ENCODE data around the gene NUDT17. TPM values are rescaled to one million over a fixed set of nuclear protein-coding genes. Genes with fewer than 3 reads are reported as not detected.
"Not testable (repeated sequence)": the region's sequence is repeated elsewhere in the genome, so short reads cannot be mapped to it uniquely, and the experiment has no call there.

The NUDT17 gene
- total RNA-seq, 1 experiment from 2014 or later = 1.8 TPM

DNA sequence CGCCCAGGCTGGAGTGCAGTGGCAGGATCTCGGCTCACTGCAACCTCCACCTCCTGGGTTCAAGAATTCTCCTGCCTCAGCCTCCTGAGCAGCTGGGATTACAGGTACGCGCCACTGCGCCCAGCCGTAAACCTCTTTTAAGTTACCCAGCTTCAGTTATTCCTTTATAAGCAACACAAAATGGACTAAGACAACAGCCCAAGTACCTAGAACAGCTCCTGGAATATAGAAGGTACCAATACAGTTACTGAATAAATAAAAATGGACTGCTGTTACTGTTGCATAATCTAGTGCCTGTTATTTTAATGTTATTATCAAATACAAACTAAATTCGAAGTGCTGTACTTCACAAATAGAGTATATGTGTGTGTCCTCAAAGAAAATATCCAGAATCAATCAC is 38.6 kb upstream of the NUDT17 start:
- H3K4me1 ChIP-seq (ENCODE audit: control insufficient read depth in 1 of 2, insufficient read depth in 2 of 2, low read length in 2 of 2) = peaks cover 0 to 6% of the 10 kb centered on the region in 2 experiments; a peak in 1 of 4 replicates
- intact Hi-C loops (cut with micrococcal nuclease) = no loop called here
- peaks cover 58% of the 10 kb centered on the region for H3K79me2 ChIP-seq (ENCODE audit: insufficient read depth, low read length)
- H3K4me2 ChIP-seq (ENCODE audit: low read length) = no peak overlapping the region
- H2AFZ ChIP-seq (ENCODE audit: low read depth, low read length, poor library complexity, severe bottlenecking) = no peak overlapping the region
- H3K27ac ChIP-seq (ENCODE audit: low read depth, low read length) = no peak overlapping the region
- no peaks in the 10 kb centered on the region for H3K36me3 ChIP-seq (ENCODE audit: control insufficient read depth in 1 of 2, insufficient read depth in 2 of 2, low read length in 2 of 2)
- H3K27me3 ChIP-seq (ENCODE audit: insufficient read depth, low read length) = no peaks in the 10 kb centered on the region
- no peaks in the 10 kb centered on the region for H3K9me3 ChIP-seq (ENCODE audit: control insufficient read depth in 1 of 2, insufficient read depth in 1 of 2, low read depth in 1 of 2, low read length in 2 of 2)
- H4K20me1 ChIP-seq (ENCODE audit: insufficient read depth) = no peaks in the 10 kb centered on the region
- DNase-seq (ENCODE audit: low read depth, low spot score) (no peak), ATAC-seq (no peak)
- H3K9me2 ChIP-seq (ENCODE audit: insufficient read depth) = no peaks in the 10 kb centered on the region
- POLR2A ChIA-PET = no interaction called here
- RAD21 ChIA-PET (ENCODE audit: low non-redundant PET in 1 of 2, low total read pairs in 2 of 2, uncharacterized antibody in 2 of 2, unreplicated experiment in 2 of 2) = no interaction called here
- CTCF ChIA-PET = no interaction called here
- no peak for TF ChIP-seq ZNF274 (IDR thresholded peaks at IDR 0.05; ENCODE audit: low read depth, low read length)
- TF ChIP-seq TCF7L2 (IDR thresholded peaks at IDR 0.05; ENCODE audit: borderline replicate concordance, extremely low read depth, insufficient read depth, insufficient read length) = no peak
- no peak for TF ChIP-seq POLR2A (IDR thresholded peaks at IDR 0.05; ENCODE audit: borderline replicate concordance, extremely low read depth, insufficient read depth, insufficient read length)
- TF ChIP-seq POLR2AphosphoS5 (IDR thresholded peaks at IDR 0.05; ENCODE audit: low read depth, low read length) = no peak
- no peak for TF ChIP-seq CBX3 (IDR thresholded peaks at IDR 0.05; ENCODE audit: low read depth)
- no peak for TF ChIP-seq JUND (IDR thresholded peaks at IDR 0.05)
- no peak for TF ChIP-seq ELF1 (IDR thresholded peaks at IDR 0.05; ENCODE audit: borderline replicate concordance, low read depth)
- TF ChIP-seq ZFX (IDR thresholded peaks at IDR 0.05) = no peak
- TF ChIP-seq, protein P1, sequence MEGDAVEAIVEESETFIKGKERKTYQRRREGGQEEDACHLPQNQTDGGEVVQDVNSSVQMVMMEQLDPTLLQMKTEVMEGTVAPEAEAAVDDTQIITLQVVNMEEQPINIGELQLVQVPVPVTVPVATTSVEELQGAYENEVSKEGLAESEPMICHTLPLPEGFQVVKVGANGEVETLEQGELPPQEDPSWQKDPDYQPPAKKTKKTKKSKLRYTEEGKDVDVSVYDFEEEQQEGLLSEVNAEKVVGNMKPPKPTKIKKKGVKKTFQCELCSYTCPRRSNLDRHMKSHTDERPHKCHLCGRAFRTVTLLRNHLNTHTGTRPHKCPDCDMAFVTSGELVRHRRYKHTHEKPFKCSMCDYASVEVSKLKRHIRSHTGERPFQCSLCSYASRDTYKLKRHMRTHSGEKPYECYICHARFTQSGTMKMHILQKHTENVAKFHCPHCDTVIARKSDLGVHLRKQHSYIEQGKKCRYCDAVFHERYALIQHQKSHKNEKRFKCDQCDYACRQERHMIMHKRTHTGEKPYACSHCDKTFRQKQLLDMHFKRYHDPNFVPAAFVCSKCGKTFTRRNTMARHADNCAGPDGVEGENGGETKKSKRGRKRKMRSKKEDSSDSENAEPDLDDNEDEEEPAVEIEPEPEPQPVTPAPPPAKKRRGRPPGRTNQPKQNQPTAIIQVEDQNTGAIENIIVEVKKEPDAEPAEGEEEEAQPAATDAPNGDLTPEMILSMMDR (IDR thresholded peaks at IDR 0.05 in 2 of 3, conservative IDR thresholded peaks at IDR 0.05 in 1 of 3; ENCODE audit: borderline replicate concordance in 1 of 3, insufficient read depth in 1 of 3, low read depth in 2 of 3, low read length in 2 of 3) = no peak
- no peak for TF ChIP-seq CEBPB (IDR thresholded peaks at IDR 0.05; ENCODE audit: low read depth)
- TF ChIP-seq, protein P2, sequence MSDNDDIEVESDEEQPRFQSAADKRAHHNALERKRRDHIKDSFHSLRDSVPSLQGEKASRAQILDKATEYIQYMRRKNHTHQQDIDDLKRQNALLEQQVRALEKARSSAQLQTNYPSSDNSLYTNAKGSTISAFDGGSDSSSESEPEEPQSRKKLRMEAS (IDR thresholded peaks at IDR 0.05) = no peak
- no peak for TF ChIP-seq FOSL1 (IDR thresholded peaks at IDR 0.05; ENCODE audit: low read depth)
- TF ChIP-seq YY1 (IDR thresholded peaks at IDR 0.05; ENCODE audit: extremely low read depth, insufficient replicate concordance, low read depth, low read length) = no peak
- no peak for TF ChIP-seq RAD21 (IDR thresholded peaks at IDR 0.05; ENCODE audit: low read depth)
- TF ChIP-seq EZH2phosphoT487 (IDR thresholded peaks at IDR 0.05; ENCODE audit: borderline replicate concordance) = no peak
- TF ChIP-seq, protein P3, sequence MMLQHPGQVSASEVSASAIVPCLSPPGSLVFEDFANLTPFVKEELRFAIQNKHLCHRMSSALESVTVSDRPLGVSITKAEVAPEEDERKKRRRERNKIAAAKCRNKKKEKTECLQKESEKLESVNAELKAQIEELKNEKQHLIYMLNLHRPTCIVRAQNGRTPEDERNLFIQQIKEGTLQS (IDR thresholded peaks at IDR 0.05) = no peak
- no peak overlapping the region for H3K4me3 ChIP-seq (replicated peaks in 1 of 2; ENCODE audit: low read depth in 1 of 2, low read length in 2 of 2)
- H3K9ac ChIP-seq (ENCODE audit: low read length) = no peak overlapping the region
- no TSS peak for BruUV-seq (replicated peaks)

DNA sequence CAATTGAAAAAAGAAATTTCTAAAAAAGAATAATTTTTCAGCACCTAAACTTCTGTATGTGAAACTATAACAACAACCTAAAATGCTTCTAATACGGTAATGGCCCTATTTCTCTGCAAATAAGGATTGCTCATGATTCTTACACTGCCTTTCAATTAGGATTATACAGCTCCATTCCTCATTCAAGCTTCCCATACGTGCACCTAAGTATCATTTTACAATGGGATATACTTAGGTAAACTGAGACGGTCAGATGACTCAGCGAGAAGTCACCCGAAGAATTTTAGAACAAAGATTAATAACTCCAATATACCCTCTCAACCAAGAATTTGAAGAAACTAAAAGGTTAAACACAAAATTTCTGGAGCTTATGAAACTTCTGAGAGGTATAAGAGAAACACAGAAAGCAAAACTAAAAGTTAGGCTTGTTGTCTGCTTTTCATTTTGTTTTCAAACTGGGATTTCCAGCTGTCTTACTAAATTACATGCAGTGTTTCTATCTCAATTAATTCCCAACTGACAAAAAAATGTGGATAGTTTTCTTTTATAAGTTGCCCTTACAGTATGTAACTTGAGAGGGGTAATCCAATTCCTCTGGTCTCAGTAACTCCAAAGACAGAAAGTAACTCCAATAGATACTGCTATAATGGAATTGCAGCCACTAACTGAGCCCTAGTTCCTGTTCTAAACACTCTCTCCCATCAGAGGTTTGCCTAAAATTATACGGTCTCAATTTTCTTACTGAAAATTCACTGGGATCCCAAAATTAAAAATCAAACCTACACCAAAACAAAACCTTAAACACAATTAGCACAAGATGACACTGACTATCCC is 32.2 kb upstream of the NUDT17 start:
- ATAC-seq = peak; percentile 78
- not testable (repeated sequence) for DNase-seq (ENCODE audit: low read depth, low spot score)
- peak overlapping the region in 1 of 2 experiments; percentile 20; a peak in 1 of 4 replicates for H3K4me3 ChIP-seq (replicated peaks in 1 of 2; ENCODE audit: low read depth in 1 of 2, low read length in 2 of 2)

More for the DNA sequence above, 32.2 kb upstream of the NUDT17 start:
- H3K27me3 ChIP-seq (ENCODE audit: insufficient read depth, low read length); H2AFZ ChIP-seq (ENCODE audit: low read depth, low read length, poor library complexity, severe bottlenecking); H3K9me2 ChIP-seq (ENCODE audit: insufficient read depth); H3K9ac ChIP-seq (ENCODE audit: low read length); H3K4me1 ChIP-seq (ENCODE audit: control insufficient read depth in 1 of 2, insufficient read depth in 2 of 2, low read length in 2 of 2); H3K9me3 ChIP-seq (ENCODE audit: control insufficient read depth in 1 of 2, insufficient read depth in 1 of 2, low read depth in 1 of 2, low read length in 2 of 2); BruUV-seq (replicated peaks); POLR2A ChIA-PET; intact Hi-C loops (cut with micrococcal nuclease); H3K36me3 ChIP-seq (ENCODE audit: control insufficient read depth in 1 of 2, insufficient read depth in 2 of 2, low read length in 2 of 2); RAD21 ChIA-PET (ENCODE audit: low non-redundant PET in 1 of 2, low total read pairs in 2 of 2, uncharacterized antibody in 2 of 2, unreplicated experiment in 2 of 2); CTCF ChIA-PET; H4K20me1 ChIP-seq (ENCODE audit: insufficient read depth): not testable (repeated sequence)
- peak overlapping the region; percentile 45; the same call in 1 of the 2 replicates for H3K27ac ChIP-seq (ENCODE audit: low read depth, low read length)
- H3K79me2 ChIP-seq (ENCODE audit: insufficient read depth, low read length) = peaks cover 11% of the 10 kb centered on the region
- H3K4me2 ChIP-seq (ENCODE audit: low read length) = peak overlapping the region; percentile 49

Measured in HCT116 (cell line).